Effector CD8-positive, alpha-beta T cell (primary cell): ENCODE results near the gene KRT32.

Source experiments
- DNase-seq: peaks from one replicate; lab custom pipeline; 2025; lab: John Stamatoyannopoulos, UW

KRT32 gene

GRCh38 chr17:41492771-41493170 lies 25.6 kb upstream of the KRT32 start:
- DNase-seq: no peak

DNA sequence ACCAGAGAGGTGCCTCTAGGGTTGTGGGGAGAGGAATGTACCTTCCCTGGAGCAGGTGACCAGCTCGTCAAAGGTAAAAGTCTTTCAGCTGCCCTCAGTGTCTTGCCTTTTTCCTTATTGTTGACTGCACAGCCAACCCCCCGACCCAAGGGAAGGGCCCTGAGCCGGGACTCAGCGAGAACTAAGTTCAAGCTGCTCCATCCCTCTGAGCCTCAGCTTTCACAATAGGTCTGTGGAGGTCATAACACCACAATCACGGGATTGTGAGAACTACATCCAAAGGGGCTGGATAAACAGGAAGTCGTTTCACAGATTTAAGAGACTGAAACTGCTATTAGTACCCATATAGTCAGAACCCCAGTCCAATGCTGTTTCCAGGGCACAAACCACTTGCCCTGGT lies 25.2 kb upstream of the KRT32 start:
- DNase-seq: no peak

- no peak for DNase-seq
Observed at GRCh38 chr17:41491476-41491875, 24.3 kb upstream of the KRT32 start.

DNA sequence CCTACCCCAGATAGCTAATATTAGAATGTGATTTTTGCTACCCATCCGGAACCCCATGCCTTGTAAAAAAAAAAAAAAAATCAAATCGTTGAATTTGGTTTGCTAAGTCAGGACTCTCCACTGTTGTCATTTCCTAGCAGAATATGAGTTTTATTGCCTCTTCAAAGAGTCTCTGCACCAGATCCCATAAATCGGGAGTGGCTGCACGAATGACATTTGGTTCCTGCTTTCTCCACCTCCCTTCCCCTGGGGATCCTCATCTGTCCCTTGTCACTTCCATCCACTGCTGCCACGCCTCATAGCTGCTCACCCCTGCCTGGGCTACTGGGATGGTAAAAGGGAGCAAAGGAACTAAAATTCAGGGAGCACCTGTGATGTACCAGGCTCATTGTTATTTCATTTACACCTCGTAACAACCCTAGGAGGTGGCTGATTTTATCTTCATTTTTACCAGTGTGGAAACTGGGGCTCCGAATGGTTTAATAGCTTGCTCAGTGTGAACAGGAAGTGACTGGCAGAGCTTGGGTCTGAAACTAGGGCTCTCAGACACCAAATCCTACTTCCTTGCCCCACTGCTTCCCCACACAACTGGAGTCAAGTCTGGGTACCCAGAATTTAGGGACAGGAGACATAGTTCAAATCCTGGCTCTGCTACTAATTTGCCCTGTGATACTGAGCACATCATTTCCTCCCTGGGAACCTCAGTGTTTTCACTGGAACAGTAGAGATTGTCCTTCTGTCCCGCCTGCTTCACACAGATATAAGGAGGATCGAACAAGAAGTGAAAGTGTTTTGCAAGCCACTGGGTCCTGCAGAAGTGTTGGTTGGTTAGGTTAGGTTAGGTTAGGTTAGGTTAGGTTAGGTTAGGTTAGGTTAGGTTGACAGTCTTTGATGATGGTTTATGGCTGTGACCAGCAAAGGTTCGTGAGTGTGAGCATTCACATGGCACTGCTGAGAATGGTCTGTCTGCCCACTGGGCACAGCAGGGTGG lies 23.1 kb upstream of the KRT32 start:
- DNase-seq: no peak

DNA sequence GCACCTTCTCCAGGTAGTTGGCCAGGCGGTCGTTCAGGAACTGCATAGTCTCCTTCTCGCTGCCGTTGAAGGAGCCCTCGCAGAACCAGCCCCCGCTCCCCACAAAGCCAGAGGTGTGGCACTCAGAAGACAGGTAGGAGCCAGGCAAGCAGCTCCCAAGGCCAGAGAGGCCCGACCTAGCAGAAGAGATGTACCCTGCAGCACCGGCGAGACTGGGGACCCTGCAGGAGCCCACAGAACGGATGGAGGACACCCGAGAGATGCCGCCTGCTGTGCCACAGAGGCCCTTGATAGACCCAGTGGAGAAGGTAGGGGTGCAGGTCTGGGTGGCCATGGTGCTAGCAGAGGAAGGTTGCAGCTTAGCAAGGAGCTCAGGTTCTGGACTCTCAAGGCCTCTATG lies 22.3 kb upstream of the KRT32 start, which contains the start of gene KRT36:
KRT36 (minus strand) TSS at position 380 of the 400 bp plus-strand sequence; CDS start at position 334, 46 bp downstream.
- DNase-seq: no peak

GRCh38 chr17:41486809-41487530 lies 19.8 kb upstream of the KRT32 start:
- DNase-seq: no peak

GRCh38 chr17:41486316-41486715 lies 19.1 kb upstream of the KRT32 start:
- DNase-seq: no peak

DNA sequence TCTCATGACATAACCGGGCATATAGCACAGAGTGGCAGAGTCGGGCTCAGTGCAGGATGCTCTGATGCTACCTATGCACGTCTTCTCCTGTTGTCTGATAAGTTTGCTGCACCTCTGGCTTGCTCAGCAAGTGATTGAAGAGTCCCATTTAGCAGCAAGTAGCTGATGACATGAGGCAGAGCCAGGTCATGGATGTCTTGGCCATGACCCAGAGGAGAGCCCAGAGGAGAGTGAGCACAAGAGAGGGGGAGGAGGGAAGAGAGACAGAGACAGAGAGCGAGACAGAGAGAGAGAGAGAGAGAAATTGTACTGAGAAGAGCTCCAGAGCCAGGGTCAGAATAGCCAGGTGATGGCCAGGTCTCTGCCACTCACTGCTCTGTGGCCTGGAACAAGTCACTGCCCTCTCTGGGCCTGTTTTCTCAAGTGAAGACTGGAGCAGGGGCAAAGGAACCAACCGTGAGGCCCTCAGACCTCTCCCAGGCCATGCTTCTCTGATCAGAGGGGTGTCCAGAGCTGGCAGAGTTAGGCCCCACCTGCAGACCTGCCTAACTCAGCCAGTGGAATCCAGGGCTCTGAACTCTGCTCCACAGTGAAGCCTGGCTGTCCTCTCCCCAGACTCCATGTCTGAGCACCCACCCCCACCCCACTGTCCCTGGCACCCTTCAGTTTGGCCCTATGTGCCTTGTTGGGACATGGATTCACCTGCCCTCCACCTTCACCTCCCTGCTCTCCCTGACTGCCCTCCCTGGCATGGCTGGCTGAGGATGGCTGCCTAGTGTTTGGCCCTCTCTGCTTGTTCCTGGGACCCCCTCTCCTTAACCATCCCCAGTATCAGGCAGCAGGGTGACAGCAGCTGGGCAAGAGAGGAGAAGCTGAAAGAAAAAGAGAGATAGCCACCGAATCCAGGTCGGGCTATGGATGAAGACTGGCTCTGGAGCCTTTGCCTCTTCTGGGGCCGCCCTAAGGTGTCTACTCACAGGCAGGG lies 18.0 kb upstream of the KRT32 start:
- DNase-seq: no peak

DNA sequence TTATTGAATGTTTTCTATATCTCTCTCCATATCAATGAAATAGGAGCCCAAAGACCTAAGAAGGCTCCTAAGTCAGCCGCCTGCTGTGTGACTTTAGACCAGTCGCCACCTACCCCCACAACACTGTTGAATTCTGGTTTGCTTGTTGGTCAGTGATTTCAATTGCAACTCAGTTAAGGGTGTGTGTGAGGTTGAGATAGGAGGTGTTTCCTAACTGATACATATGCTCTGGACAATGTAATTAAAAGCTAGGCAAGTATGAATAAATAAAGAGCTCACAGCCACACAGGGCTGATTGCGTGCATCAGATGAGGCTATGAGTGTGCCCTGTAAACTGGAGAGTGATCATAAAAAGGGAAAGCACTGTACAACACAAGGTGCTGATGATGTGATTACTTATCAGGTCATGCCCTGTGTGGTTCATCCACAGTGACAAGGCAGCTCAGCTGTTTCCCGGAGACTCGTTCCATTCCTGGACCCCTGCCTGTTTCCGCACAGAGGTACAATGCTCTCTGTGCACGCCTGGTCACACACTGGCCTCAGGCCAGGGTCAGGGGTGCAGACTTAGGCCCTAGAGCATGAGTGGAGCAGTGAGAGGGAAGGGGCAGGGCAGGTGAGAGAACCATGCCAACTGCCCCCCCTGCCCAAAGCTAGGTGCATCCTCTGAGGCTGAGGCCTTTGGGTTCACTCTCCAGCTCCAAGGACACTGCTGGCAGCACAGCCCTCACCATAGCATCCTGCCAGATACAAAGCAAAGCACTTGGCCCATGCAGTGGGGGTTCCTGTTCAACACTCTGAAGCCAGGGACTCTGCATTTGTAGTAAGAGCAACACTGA lies 17.0 kb upstream of the KRT32 start:
- DNase-seq: no peak

- no peak for DNase-seq
Observed at GRCh38 chr17:41483531-41483930, 16.3 kb upstream of the KRT32 start.

- no peak for DNase-seq
Observed at GRCh38 chr17:41481036-41481435, 13.8 kb upstream of the KRT32 start, which contains the start of gene KRT35. Gene KRT35, minus strand, starts transcription at chr17:41481151. Its CDS starts 54 bp downstream, at chr17:41481097.

DNA sequence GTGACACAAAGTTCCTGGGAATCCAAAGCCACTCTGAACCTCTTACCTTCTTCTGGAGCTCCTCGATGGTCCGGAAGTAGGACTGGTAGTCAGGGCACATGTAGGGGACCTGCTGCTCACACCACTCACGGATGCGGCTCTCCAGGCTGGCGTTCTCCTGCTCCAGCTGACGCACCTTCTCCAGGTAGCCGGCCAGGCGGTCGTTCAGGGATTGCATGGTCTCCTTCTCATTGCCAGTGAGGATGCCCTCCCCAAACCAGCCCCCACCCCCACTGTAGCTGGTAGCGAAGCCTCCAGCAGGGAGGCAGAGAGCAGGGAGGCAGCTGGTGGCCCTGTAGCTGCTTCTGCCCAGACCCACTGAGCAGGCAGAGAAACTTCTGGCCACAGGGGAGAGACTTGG lies 13.4 kb upstream of the KRT32 start:
- DNase-seq: no peak

DNA sequence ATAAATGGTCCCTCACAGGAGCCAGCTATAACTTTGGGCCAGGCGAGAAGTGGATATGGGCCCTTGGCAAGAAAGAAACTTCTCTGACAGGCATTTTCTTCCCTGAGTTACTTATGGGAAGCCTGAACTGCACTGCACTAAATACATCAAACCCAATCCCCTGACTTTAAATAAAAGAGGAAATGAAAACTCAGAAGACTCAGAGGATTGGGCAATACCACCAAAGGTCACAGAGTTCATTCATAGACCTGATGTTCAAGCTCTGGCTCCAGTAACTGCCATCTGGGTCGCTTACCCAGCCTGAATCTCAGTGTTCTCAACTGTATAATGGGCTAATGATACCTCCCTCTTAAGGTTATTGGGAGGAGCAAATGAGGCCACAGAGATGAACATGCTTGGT lies 12.9 kb upstream of the KRT32 start:
- no peak for DNase-seq

DNA sequence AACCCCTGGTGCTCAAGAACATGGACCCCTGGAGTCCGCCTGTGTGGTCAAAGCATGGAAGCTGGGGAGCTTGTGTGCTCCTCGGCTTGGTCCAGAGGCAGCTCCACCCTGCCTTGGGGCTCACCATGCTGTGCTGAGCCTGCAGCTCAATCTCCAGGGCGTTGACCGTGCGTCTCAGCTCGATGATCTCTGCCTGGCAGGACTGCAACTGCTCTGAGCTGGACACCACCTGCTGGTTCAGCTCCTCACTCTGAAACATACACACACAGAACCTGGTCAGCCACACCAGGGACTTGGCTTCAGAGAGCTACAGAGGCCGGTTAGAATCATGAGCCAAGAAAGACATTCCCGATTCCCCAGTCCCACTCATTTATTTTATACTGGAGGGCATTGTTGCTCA lies 11.1 kb upstream of the KRT32 start:
- DNase-seq: no peak

DNA sequence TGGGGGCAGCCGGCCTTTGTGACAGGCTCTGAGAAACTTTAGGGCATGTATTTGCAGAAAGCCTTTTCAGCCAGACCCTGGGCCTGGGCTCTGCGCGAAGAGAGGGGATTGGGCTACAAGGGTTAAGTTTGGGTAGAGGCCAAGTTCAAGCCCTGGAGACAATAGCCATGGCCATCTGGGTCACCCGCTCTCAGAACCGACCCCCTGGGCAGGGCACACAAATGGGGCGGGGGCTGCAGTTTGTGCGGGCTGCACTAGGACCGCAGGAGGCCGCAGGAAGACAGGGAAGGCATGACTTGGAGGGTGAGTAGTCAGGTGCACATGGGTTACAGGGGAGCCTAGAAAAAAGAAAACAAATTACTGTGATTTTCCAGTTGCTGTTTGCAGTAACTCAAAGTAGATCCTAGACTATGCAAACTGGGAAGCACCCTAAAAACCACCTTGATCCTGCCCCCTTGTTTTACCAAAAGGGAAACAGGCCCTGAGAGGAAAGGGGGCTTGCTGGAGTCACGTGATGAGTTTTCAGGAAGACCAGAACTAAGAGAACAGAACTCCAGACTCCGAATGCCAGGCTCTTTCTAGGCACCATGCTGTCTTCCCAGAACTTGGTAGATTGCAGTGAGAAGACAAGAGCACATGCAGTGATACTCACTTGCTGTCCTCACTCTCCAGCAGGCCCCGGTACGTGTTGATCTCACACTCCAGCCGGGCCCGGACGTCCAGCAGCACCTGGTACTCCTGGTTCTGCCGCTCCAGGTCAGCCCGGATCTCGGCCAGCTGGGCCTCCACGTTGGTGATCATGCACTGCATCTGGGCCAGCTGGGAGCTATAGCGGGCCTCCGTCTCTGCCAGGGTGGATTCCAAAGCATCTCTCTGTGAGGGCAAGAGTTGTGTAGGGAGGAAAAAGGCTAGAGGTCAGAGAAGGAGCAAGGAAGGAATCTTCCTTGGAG lies 10.0 kb upstream of the KRT32 start:
- no peak for DNase-seq

- DNase-seq: no peak
Observed at GRCh38 chr17:41475421-41475820, 8.2 kb upstream of the KRT32 start.

DNA sequence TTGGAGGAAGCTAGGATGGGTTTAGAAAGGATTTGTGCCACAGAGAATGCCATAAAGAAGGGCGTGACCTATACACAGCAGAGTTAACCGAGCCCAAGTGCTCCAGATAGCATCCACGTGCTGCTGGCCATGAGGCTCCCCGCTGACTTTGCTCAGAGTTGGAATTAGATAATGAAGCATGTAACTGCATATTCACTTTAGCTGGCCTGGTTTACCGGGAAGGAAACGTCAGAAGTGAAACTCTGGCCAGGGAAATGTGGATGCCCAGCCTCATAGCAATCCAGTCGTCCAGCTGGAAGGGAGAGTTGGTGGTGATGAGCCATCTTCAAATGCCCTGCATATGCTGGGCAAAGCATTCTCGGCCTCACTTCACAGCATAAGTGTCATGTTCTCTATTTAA lies 7.7 kb upstream of the KRT32 start:
- no peak for DNase-seq

GRCh38 chr17:41468346-41468745 lies 1.2 kb upstream of the KRT32 start:
- no peak for DNase-seq

GRCh38 chr17:41467561-41467960 lies 375 bp upstream of the KRT32 start:
- DNase-seq: no peak

DNA sequence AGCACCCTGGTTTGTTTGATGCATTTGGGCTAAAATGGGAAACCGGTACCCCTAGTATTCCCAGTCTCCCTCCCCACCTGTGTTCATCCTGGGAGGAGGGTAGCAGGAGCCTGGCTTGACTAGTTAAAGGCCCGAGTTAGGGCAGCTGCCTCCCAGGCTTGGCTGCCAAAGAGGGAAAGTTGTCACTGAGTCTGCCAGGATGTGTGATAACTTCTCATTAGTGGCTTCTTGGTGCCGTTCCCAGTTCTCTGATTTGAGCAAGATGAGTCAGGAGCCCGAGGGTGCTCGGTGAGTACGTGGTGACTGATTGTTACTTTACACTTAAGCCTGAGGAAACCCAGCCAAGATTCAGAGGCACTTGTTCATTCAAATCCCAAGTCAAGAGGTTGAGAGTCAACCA lies 2.5 kb downstream of the KRT32 start:
- DNase-seq: no peak
